Neuronal stem cell (in vitro differentiated cells): ENCODE data around the gene COL6A5.

Source experiments
- DNase-seq: peaks from one replicate; pipeline ENCODE4 v3.0.0-alpha.2; 2013; ENCODE audit warnings: low spot score
- H2AFZ ChIP-seq: one replicate; pipeline ENCODE4 v1.6.1; 2013; ENCODE audit warnings: mild to moderate bottlenecking, low read length, inconsistent platforms
- H2AK5ac ChIP-seq: 2 replicates; pipeline ENCODE4 v1.6.1; 2013; ENCODE audit warnings: low read depth, mild to moderate bottlenecking, inconsistent platforms, low read length, moderate library complexity, mixed read lengths
- H2BK120ac ChIP-seq: 2 replicates; pipeline ENCODE4 v1.6.1; 2013; ENCODE audit warnings: low read depth, mild to moderate bottlenecking, inconsistent platforms, low read length, moderate library complexity, mixed read lengths
- H2BK12ac ChIP-seq: one replicate; pipeline ENCODE4 v1.6.1; 2013; ENCODE audit warnings: low read length, inconsistent platforms
- H2BK15ac ChIP-seq: 2 replicates; pipeline ENCODE4 v1.6.1; 2013; ENCODE audit warnings: mild to moderate bottlenecking, low read length, inconsistent platforms, mixed read lengths
- H2BK5ac ChIP-seq: one replicate; pipeline ENCODE4 v1.6.1; 2013; ENCODE audit warnings: inconsistent platforms, mild to moderate bottlenecking, low read length, moderate library complexity
- H3K14ac ChIP-seq: one replicate; pipeline ENCODE4 v1.6.1; 2013; ENCODE audit warnings: low read length, inconsistent platforms
- H3K18ac ChIP-seq: 2 replicates; pipeline ENCODE4 v1.6.1; 2013; ENCODE audit warnings: low read length, inconsistent platforms
- H3K23ac ChIP-seq: 2 replicates; pipeline ENCODE4 v1.6.1; 2013; ENCODE audit warnings: low read depth, mild to moderate bottlenecking, mixed read lengths, low read length, inconsistent platforms; ENCODE audit not compliant: poor library complexity
- H3K27ac ChIP-seq: replicated peaks from 3 replicates; pipeline ENCODE4 v1.5.1; 2013; ENCODE audit warnings: low read length, inconsistent platforms
- H3K27me3 ChIP-seq, 3 experiments: 2 replicates each; pipeline ENCODE4 v1.6.1; 2013; ENCODE audit warnings: low read length in 3 of 3, mild to moderate bottlenecking in 2 of 3, inconsistent platforms in 1 of 3, low read depth in 1 of 3, mixed read lengths in 1 of 3, moderate library complexity in 1 of 3; ENCODE audit not compliant: control insufficient read depth in 3 of 3, insufficient read depth in 3 of 3
- H3K36me3 ChIP-seq, 2 donors: replicated peaks in 1 of 2; 2 replicates each; pipeline ENCODE4 v1.6.1; 2013; ENCODE audit warnings: low read length in 2 of 2; ENCODE audit not compliant: control insufficient read depth in 2 of 2, insufficient read depth in 2 of 2
- H3K4ac ChIP-seq: 2 replicates; pipeline ENCODE4 v1.6.1; 2013; ENCODE audit warnings: inconsistent platforms, mild to moderate bottlenecking, low read length, moderate library complexity
- H3K4me1 ChIP-seq, 2 donors: 1 replicate in 1 of 2; 2 replicates in 1 of 2; pipeline ENCODE4 v1.6.1; 2013; ENCODE audit warnings: low read length in 2 of 2, low read depth in 1 of 2; ENCODE audit not compliant: control insufficient read depth in 2 of 2, insufficient read depth in 1 of 2
- H3K4me2 ChIP-seq: one replicate; pipeline ENCODE4 v1.6.1; 2013; ENCODE audit warnings: mild to moderate bottlenecking, low read length, inconsistent platforms; ENCODE audit not compliant: insufficient read depth, poor library complexity, severe bottlenecking
- H3K4me3 ChIP-seq, 2 donors: 2 replicates each; pipeline ENCODE4 v1.5.1; 2013; ENCODE audit warnings: low read length in 2 of 2, mild to moderate bottlenecking in 2 of 2, inconsistent platforms in 1 of 2, moderate library complexity in 1 of 2
- H3K79me1 ChIP-seq: one replicate; pipeline ENCODE4 v1.6.1; 2013; ENCODE audit warnings: low read depth, mild to moderate bottlenecking, inconsistent platforms, low read length, moderate library complexity
- H3K9ac ChIP-seq: one replicate; pipeline ENCODE4 v1.6.1; 2013; ENCODE audit warnings: mild to moderate bottlenecking, low read depth, low read length, inconsistent platforms; ENCODE audit not compliant: poor library complexity
- H3K9me3 ChIP-seq, 2 donors: replicated peaks in 1 of 2; 2 replicates each; pipeline versions ENCODE3 to v1.6.1; 2013; ENCODE audit warnings: low read length in 2 of 2, mild to moderate bottlenecking in 2 of 2, inconsistent platforms in 1 of 2, low read depth in 1 of 2, mixed read lengths in 1 of 2, moderate library complexity in 1 of 2; ENCODE audit not compliant: control insufficient read depth in 2 of 2, insufficient read depth in 1 of 2
- H4K8ac ChIP-seq: one replicate; pipeline ENCODE4 v1.6.1; 2013; ENCODE audit warnings: low read depth, mild to moderate bottlenecking, inconsistent platforms, low read length, moderate library complexity
- H4K91ac ChIP-seq: one replicate; pipeline ENCODE4 v1.6.1; 2013; ENCODE audit warnings: low read length, low read depth, mild to moderate bottlenecking, inconsistent platforms; ENCODE audit not compliant: poor library complexity
- WGBS, 2 donors: extraction: QIAGEN DNeasy Blood & Tissue Kit; methylation state at CpG; one replicate each; pipeline ENCODE4 v1.1.7; 2013; ENCODE audit warnings: missing lambda C conversion rate in 2 of 2, mixed read lengths in 1 of 2; ENCODE audit not compliant: insufficient read length in 2 of 2, insufficient replicate concordance in 1 of 2; ENCODE audit errors: extremely low coverage in 2 of 2; 5-methylcytosine and 5-hydroxymethylcytosine counted together

The COL6A5 gene

GRCh38 chr3:130340766-130341165 is 4.7 kb upstream of the COL6A5 start:
- Histone ChIP-seq H3K23ac (no peak overlapping the region), H3K9me3 (no peaks in the 10 kb centered on the region)

GRCh38 chr3:130341388-130341787 is 4.1 kb upstream of the COL6A5 start:
- Histone ChIP-seq H3K4ac (no peak overlapping the region), H3K14ac (no peak overlapping the region), H2BK15ac (no peak overlapping the region), H3K4me2 (no peak overlapping the region), H2AFZ (no peak overlapping the region), H2AK5ac (no peak overlapping the region), H4K8ac (no peak overlapping the region), H2BK120ac (no peak overlapping the region), H2BK12ac (no peak overlapping the region), H3K4me1 (no peaks in the 10 kb centered on the region), H3K79me1 (no peaks in the 10 kb centered on the region), H3K4me3 (no peak overlapping the region), H3K9ac (no peak overlapping the region), H4K91ac (no peak overlapping the region), H3K27me3 (peaks cover 0 to 31% (median 18%) of the 10 kb centered on the region in 3 experiments), H3K9me3 (no peaks in the 10 kb centered on the region), H3K27ac (no peak overlapping the region), H3K18ac (no peak overlapping the region), H3K36me3 (no peaks in the 10 kb centered on the region), H2BK5ac (no peak overlapping the region), H3K23ac (no peak overlapping the region)
- DNase-seq = no peak

More at GRCh38 chr3:130340766-130341165, 4.7 kb upstream of the COL6A5 start:
- WGBS, 2 donors = no CpG with 5 or more reads among the region's 1 CpG
- Histone ChIP-seq H2BK120ac (no peak overlapping the region), H3K27ac (no peak overlapping the region), H3K27me3 (peaks cover 0 to 24% (median 12%) of the 10 kb centered on the region in 3 experiments), H4K8ac (no peak overlapping the region), H2BK15ac (no peak overlapping the region), H3K4ac (no peak overlapping the region), H3K18ac (no peak overlapping the region), H3K9ac (no peak overlapping the region), H3K4me2 (no peak overlapping the region), H3K4me3 (no peak overlapping the region), H2AK5ac (no peak overlapping the region), H2BK12ac (no peak overlapping the region), H3K79me1 (no peaks in the 10 kb centered on the region), H3K14ac (no peak overlapping the region), H3K36me3 (no peaks in the 10 kb centered on the region), H2BK5ac (no peak overlapping the region), H3K4me1 (no peaks in the 10 kb centered on the region), H2AFZ (no peak overlapping the region), H4K91ac (no peak overlapping the region)
- no peak for DNase-seq

GRCh38 chr3:130341882-130342281 is 3.6 kb upstream of the COL6A5 start:
- H2BK5ac ChIP-seq = no peak overlapping the region
- no peak overlapping the region for H4K91ac ChIP-seq
- H2BK15ac ChIP-seq = no peak overlapping the region
- no peaks in the 10 kb centered on the region for H3K36me3 ChIP-seq
- no peak overlapping the region for H3K4ac ChIP-seq
- H3K4me3 ChIP-seq = no peak overlapping the region
- DNase-seq = no peak
- no peak overlapping the region for H2BK120ac ChIP-seq
- H3K4me1 ChIP-seq = no peaks in the 10 kb centered on the region
- H3K79me1 ChIP-seq = no peaks in the 10 kb centered on the region
- H2AFZ ChIP-seq = no peak overlapping the region
- H2BK12ac ChIP-seq = no peak overlapping the region
- no peak overlapping the region for H2AK5ac ChIP-seq
- H3K9me3 ChIP-seq = no peaks in the 10 kb centered on the region
- no CpG with 5 or more reads among the region's 4 CpGs for WGBS, 2 donors
- H4K8ac ChIP-seq = no peak overlapping the region
- no peak overlapping the region for H3K9ac ChIP-seq
- no peak overlapping the region for H3K23ac ChIP-seq
- no peak overlapping the region for H3K27ac ChIP-seq
- H3K4me2 ChIP-seq = no peak overlapping the region
- H3K18ac ChIP-seq = no peak overlapping the region
- no peak overlapping the region for H3K14ac ChIP-seq
- peaks cover 0 to 33% (median 18%) of the 10 kb centered on the region in 3 experiments for H3K27me3 ChIP-seq

- no peak overlapping the region for H2BK12ac ChIP-seq
- H3K9me3 ChIP-seq = peaks cover 0 to 3% of the 10 kb centered on the region in 2 donors
- H2BK5ac ChIP-seq = no peak overlapping the region
- no peaks in the 10 kb centered on the region for H3K79me1 ChIP-seq
- no peak overlapping the region for H4K91ac ChIP-seq
- WGBS, 2 donors = no CpG with 5 or more reads among the region's 7 CpGs
- no peak overlapping the region for H3K14ac ChIP-seq
- H2BK15ac ChIP-seq = no peak overlapping the region
- H3K4me1 ChIP-seq = no peaks in the 10 kb centered on the region
- no peak overlapping the region for H2AFZ ChIP-seq
- no peak overlapping the region for H3K27ac ChIP-seq
- H3K18ac ChIP-seq = no peak overlapping the region
- H3K27me3 ChIP-seq = peaks cover 0 to 37% (median 22%) of the 10 kb centered on the region in 3 experiments
- H2BK120ac ChIP-seq = no peak overlapping the region
- no peaks in the 10 kb centered on the region for H3K36me3 ChIP-seq
- H3K4me2 ChIP-seq = no peak overlapping the region
- no peak overlapping the region for H2AK5ac ChIP-seq
- no peak overlapping the region for H4K8ac ChIP-seq
- H3K9ac ChIP-seq = no peak overlapping the region
- H3K23ac ChIP-seq = no peak overlapping the region
- no peak overlapping the region for H3K4me3 ChIP-seq
- no peak for DNase-seq
- no peak overlapping the region for H3K4ac ChIP-seq
Measured at GRCh38 chr3:130342821-130343661, 2.4 kb upstream of the COL6A5 start.
